Stomach (tissue), 4 donors: ENCODE data around the gene MAP7.

ENCODE experiments used
- CTCF ChIP-seq, 7 experiments: fragments of 450-650 bp in 4 of 7; fragments of 200-600 bp in 3 of 7; sonication (generic) in 3 of 7; IDR thresholded peaks; one replicate each; pipeline ENCODE4 v1.5.1; 2016 to 2019; ENCODE audit warnings: antibody characterized with exemption in 7 of 7, control low read depth in 2 of 7, mild to moderate bottlenecking in 1 of 7
- POLR2A ChIP-seq, 4 donors: fragments of 450-650 bp; IDR thresholded peaks; one replicate each; pipeline ENCODE4 v1.6.1; 2016; ENCODE audit warnings: antibody characterized with exemption in 4 of 4, control low read depth in 2 of 4, mild to moderate bottlenecking in 1 of 4, moderate library complexity in 1 of 4
- POLR2AphosphoS5 ChIP-seq, 3 donors: sonication (generic); formaldehyde crosslinking; IDR thresholded peaks; one replicate each; pipeline ENCODE4 v1.6.1; 2016; ENCODE audit warnings: antibody characterized with exemption in 3 of 3

- TF ChIP-seq CTCF (IDR thresholded peaks at IDR 0.05) (no peak), POLR2A (IDR thresholded peaks at IDR 0.05) (no peak), POLR2AphosphoS5 (IDR thresholded peaks at IDR 0.05) (no peak)
Observed at GRCh38 chr6:136468711-136469110, 81.5 kb downstream of the MAP7 start.
